DOHH2 (cell line): Measurements from ENCODE around the gene PHF14.

ENCODE experiments used
- CTCF ChIP-seq: fragments of 200-600 bp; sonication (generic); IDR thresholded peaks from one replicate; pipeline ENCODE4 v1.5.1; 2014; ENCODE audit warnings: antibody characterized with exemption, mild to moderate bottlenecking, low read depth, low read length; ENCODE audit not compliant: poor library complexity, severe bottlenecking
- EZH2phosphoT487 ChIP-seq: fragments of 200-600 bp; sonication (generic); IDR thresholded peaks from 2 replicates; pipeline ENCODE4 v1.6.1; 2017; ENCODE audit warnings: borderline replicate concordance, mild to moderate bottlenecking, antibody characterized with exemption, low read length, moderate library complexity, mixed read lengths

- no peak for TF ChIP-seq CTCF
- TF ChIP-seq EZH2phosphoT487 = no peak
Measured at GRCh38 chr7:11176985-11177555, 203.4 kb downstream of the PHF14 start.
